Neural cell (in vitro differentiated cells): Measurements from ENCODE around the gene CIBAR2. TPM values are rescaled to one million over a fixed set of nuclear protein-coding genes. Genes with fewer than 3 reads are reported as not detected.

Experiments used
- H2AFZ ChIP-seq: fragments of 200-600, 300-800 bp; sonication (generic), shearing (Covaris generic); 2 replicates; pipeline ENCODE4 v1.6.0; 2014; ENCODE audit warnings: low read depth, mild to moderate bottlenecking, antibody characterized with exemption, low read length, moderate library complexity
- H3F3A ChIP-seq: fragments of 200-600 bp; shearing (Covaris generic); 2 replicates; pipeline ENCODE4 v1.6.1; 2016; ENCODE audit warnings: mild to moderate bottlenecking, moderate library complexity, mixed read lengths, antibody characterized with exemption, low read length; ENCODE audit not compliant: insufficient read depth, poor library complexity, severe bottlenecking
- H3K27ac ChIP-seq: fragments of 200-600, 300-800 bp; sonication (generic), shearing (Covaris generic); 2 replicates; pipeline ENCODE4 v1.5.1; 2014; ENCODE audit warnings: mild to moderate bottlenecking, low read length, moderate library complexity
- H3K27me3 ChIP-seq: fragments of 300-800, 200-600 bp; sonication (generic), shearing (Covaris generic); 2 replicates; pipeline ENCODE4 v1.6.0; 2014; ENCODE audit warnings: mild to moderate bottlenecking, low read depth, low read length, moderate library complexity; ENCODE audit not compliant: insufficient read depth
- H3K36me3 ChIP-seq: fragments of 300-800, 200-600 bp; sonication (generic), shearing (Covaris generic); 2 replicates; pipeline ENCODE4 v1.5.1; 2014; ENCODE audit warnings: mild to moderate bottlenecking, antibody characterized with exemption, low read length, moderate library complexity; ENCODE audit not compliant: insufficient read depth
- H3K4me2 ChIP-seq: fragments of 300-800, 200-600 bp; sonication (generic), shearing (Covaris generic); 2 replicates; pipeline ENCODE4 v1.6.0; 2014; ENCODE audit warnings: mild to moderate bottlenecking, low read length
- H3K4me3 ChIP-seq: fragments of 300-800, 200-600 bp; sonication (generic), shearing (Covaris generic); 2 replicates; pipeline ENCODE4 v1.5.1; 2014; ENCODE audit warnings: mild to moderate bottlenecking, low read length, moderate library complexity
- H3K79me2 ChIP-seq: fragments of 200-600 bp; shearing (Covaris generic); replicated peaks from 2 replicates; pipeline ENCODE4 v1.6.0; 2014; ENCODE audit warnings: mild to moderate bottlenecking, low read length, moderate library complexity; ENCODE audit not compliant: insufficient read depth
- H3K9ac ChIP-seq: fragments of 300-800, 200-600 bp; sonication (generic), shearing (Covaris generic); 2 replicates; pipeline ENCODE4 v1.6.1; 2016; ENCODE audit warnings: mild to moderate bottlenecking, low read length, mixed read lengths
- H3K9me2 ChIP-seq: fragments of 200-600 bp; shearing (Covaris generic); 2 replicates; pipeline ENCODE4 v1.6.1; 2016; ENCODE audit warnings: mild to moderate bottlenecking, low read length, mixed read lengths; ENCODE audit not compliant: insufficient read depth
- H3K9me3 ChIP-seq: fragments of 200-600, 300-800 bp; sonication (generic), shearing (Covaris generic); 2 replicates; pipeline ENCODE4 v1.6.1; 2016; ENCODE audit warnings: mild to moderate bottlenecking, mixed run types, low read length, moderate library complexity, mixed read lengths
- H4K20me1 ChIP-seq: fragments of 200-600 bp; shearing (Covaris generic); 2 replicates; pipeline ENCODE4 v1.6.1; 2016; ENCODE audit warnings: mild to moderate bottlenecking, mixed run types; ENCODE audit not compliant: insufficient read depth
- CTCF ChIP-seq: fragments of 450-650 bp; IDR thresholded peaks from 2 replicates; pipeline ENCODE4 v1.5.1; 2014; ENCODE audit warnings: antibody characterized with exemption, mild to moderate bottlenecking, moderate library complexity; ENCODE audit not compliant: poor library complexity, severe bottlenecking
- EP300 ChIP-seq: fragments of 450-650 bp; conservative IDR thresholded peaks from 2 replicates; pipeline ENCODE4 v1.6.1; 2014; ENCODE audit warnings: antibody characterized with exemption, mild to moderate bottlenecking, moderate library complexity; ENCODE audit not compliant: poor library complexity, severe bottlenecking
- EZH2 ChIP-seq: fragments of 200-600, 300-800 bp; shearing (Covaris generic), sonication (generic); IDR thresholded peaks from 2 replicates; pipeline ENCODE4 v1.6.1; 2014; ENCODE audit warnings: antibody characterized with exemption, low read length, borderline replicate concordance, mild to moderate bottlenecking; ENCODE audit not compliant: insufficient read depth, poor library complexity, severe bottlenecking
- MXI1 ChIP-seq: fragments of 450-650 bp; conservative IDR thresholded peaks from 2 replicates; pipeline ENCODE4 v1.6.1; 2014; ENCODE audit warnings: antibody characterized with exemption, mild to moderate bottlenecking; ENCODE audit not compliant: poor library complexity, severe bottlenecking
- POLR2AphosphoS5 ChIP-seq: IDR thresholded peaks from 2 replicates; pipeline ENCODE4 v1.6.1; 2012
- RAD21 ChIP-seq: fragments of 450-650 bp; conservative IDR thresholded peaks from 2 replicates; pipeline ENCODE4 v1.6.1; 2014; ENCODE audit warnings: antibody characterized with exemption, mild to moderate bottlenecking, moderate library complexity
- REST ChIP-seq: IDR thresholded peaks from 2 replicates; pipeline ENCODE4 v1.6.1; 2012; ENCODE audit warnings: borderline replicate concordance
- SMC3 ChIP-seq: fragments of 450-650 bp; conservative IDR thresholded peaks from 2 replicates; pipeline ENCODE4 v1.6.1; 2014; ENCODE audit warnings: antibody characterized with exemption, mild to moderate bottlenecking, moderate library complexity; ENCODE audit not compliant: poor library complexity
- TAF1 ChIP-seq: IDR thresholded peaks from 2 replicates; pipeline ENCODE4 v1.6.1; 2012; ENCODE audit warnings: low read depth
- polyA plus RNA-seq: library from polyadenylated mRNA; depleted of rRNA; stranded (reverse); fragments of >200 nt; gene quantifications from 2 replicates; pipeline ENCODE4 v1.2.3, GENCODE V29; 2014

CIBAR2 gene
- polyA plus RNA-seq, 1 donor from 2014 or later = not detected

- H3K9me3 ChIP-seq = no peaks in the 10 kb centered on the region
- no peaks in the 10 kb centered on the region for H3K36me3 ChIP-seq
- H2AFZ ChIP-seq = no peak overlapping the region
- no peak overlapping the region for H3K4me2 ChIP-seq
- H3K27me3 ChIP-seq = no peaks in the 10 kb centered on the region
- no peak overlapping the region for H3K9ac ChIP-seq
- TF ChIP-seq REST = no peak
- no peak for TF ChIP-seq CTCF
- no peak for TF ChIP-seq MXI1
- TF ChIP-seq EZH2 = no peak
- no peak for TF ChIP-seq POLR2AphosphoS5
- TF ChIP-seq RAD21 = no peak
- no peak for TF ChIP-seq TAF1
- TF ChIP-seq SMC3 = no peak
- no peak for TF ChIP-seq EP300
- H3K27ac ChIP-seq = no peak overlapping the region
- H3K4me3 ChIP-seq = no peak overlapping the region
- no peaks in the 10 kb centered on the region for H3F3A ChIP-seq
- no peaks in the 10 kb centered on the region for H3K9me2 ChIP-seq
- H4K20me1 ChIP-seq = no peaks in the 10 kb centered on the region
- no peaks in the 10 kb centered on the region for H3K79me2 ChIP-seq
Observed at GRCh38 chr16:85098565-85098964, 13.7 kb downstream of the CIBAR2 start.

- H3K27ac ChIP-seq = no peak overlapping the region
- no peaks in the 10 kb centered on the region for H3K79me2 ChIP-seq
- TF ChIP-seq EP300 (no peak), TAF1 (no peak), RAD21 (no peak), CTCF (no peak), SMC3 (no peak), REST (no peak), MXI1 (no peak), POLR2AphosphoS5 (no peak), EZH2 (no peak)
- H3K36me3 ChIP-seq = no peaks in the 10 kb centered on the region
- H3K4me2 ChIP-seq = no peak overlapping the region
- H3K4me3 ChIP-seq = no peak overlapping the region
- H3F3A ChIP-seq = no peaks in the 10 kb centered on the region
- no peak overlapping the region for H3K9ac ChIP-seq
- no peak overlapping the region for H2AFZ ChIP-seq
- no peaks in the 10 kb centered on the region for H3K27me3 ChIP-seq
- no peaks in the 10 kb centered on the region for H3K9me2 ChIP-seq
- H3K9me3 ChIP-seq = no peaks in the 10 kb centered on the region
- H4K20me1 ChIP-seq = no peaks in the 10 kb centered on the region
Observed at GRCh38 chr16:85096921-85097320, 15.4 kb downstream of the CIBAR2 start.
